HepG2 (cell line): Measurements from ENCODE around the gene FAAP100. TPM values are rescaled to one million over a fixed set of nuclear protein-coding genes. Genes with fewer than 3 reads are reported as not detected.

Experiments used
- ATAC-seq: fragments of 200-7000 bp; cut with Tn5 transposase; 3 replicates; pipeline ENCODE4 v1.9.1; 2020; ENCODE audit warnings: mild to moderate bottlenecking, moderate library complexity
- BruUV-seq: library from RNA; stranded (reverse); fragments of 400-500 nt; replicated peaks from 2 replicates; lab custom pipeline; 2021; lab: Mats Ljungman, UMichigan
- CTCF ChIA-PET: fragments of 300-600 bp; formaldehyde crosslinking; extraction: SDS; loops from one replicate; lab custom pipeline; 2021; ENCODE audit warnings: low total read pairs, inconsistent platforms, low intra/inter-chr PET ratio; lab: Yijun Ruan, JAX
- POLR2A ChIA-PET: fragments of 350-600 bp; sonication (Branson Sonifier 250); formaldehyde crosslinking; loops from one replicate; lab custom pipeline; 2020; ENCODE audit warnings: antibody characterized with exemption, inconsistent platforms; lab: Yijun Ruan, JAX
- DNase-seq: peaks from one replicate; pipeline ENCODE4 v3.0.0-alpha.2; 2015; ENCODE audit warnings: low spot score
- FAIRE-seq: peaks from 3 replicates; lab custom pipeline; 2011; peaks lifted over from hg19 to GRCh38; lab: Jason Lieb, UNC
- H2AFZ ChIP-seq: one replicate; pipeline ENCODE4 v1.6.1; 2011; ENCODE audit warnings: low read length, inconsistent platforms
- H3K27ac ChIP-seq: fragments of 300-600 bp; 3 replicates; pipeline ENCODE4 v1.8.0; 2011; ENCODE audit warnings: mixed run types, mild to moderate bottlenecking, mixed read lengths, low read length, inconsistent platforms; ENCODE audit not compliant: insufficient read depth; ENCODE audit errors: extremely low read length
- H3K27me3 ChIP-seq, 2 experiments: fragments of 200-600 bp in 1 of 2; 2 replicates in 1 of 2; 3 replicates in 1 of 2; pipeline versions ENCODE4 v1.6.0 to v1.8.0; 2011; ENCODE audit warnings: low read length in 2 of 2, mild to moderate bottlenecking in 2 of 2, moderate library complexity in 2 of 2, inconsistent platforms in 1 of 2; ENCODE audit not compliant: insufficient read depth in 2 of 2, control insufficient read depth in 1 of 2
- H3K36me3 ChIP-seq, 2 experiments: fragments of 200-600 bp in 1 of 2; replicated peaks in 1 of 2; 2 replicates in 1 of 2; 3 replicates in 1 of 2; pipeline versions ENCODE4 v1.5.1 to v1.8.0; 2011; ENCODE audit warnings: low read length in 2 of 2, inconsistent platforms in 1 of 2; ENCODE audit not compliant: insufficient read depth in 2 of 2, control insufficient read depth in 1 of 2
- H3K4me1 ChIP-seq: 2 replicates; pipeline ENCODE4 v1.5.1; 2012; ENCODE audit warnings: low read length, inconsistent platforms; ENCODE audit not compliant: insufficient read depth
- H3K4me2 ChIP-seq: 2 replicates; pipeline ENCODE4 v1.6.0; 2011; ENCODE audit warnings: low read depth, low read length, inconsistent platforms
- H3K4me3 ChIP-seq, 3 experiments: fragments of 200-600 bp in 1 of 3; sonication (generic), shearing (Covaris generic) in 1 of 3; replicated peaks in 1 of 3; 2 replicates each; pipeline ENCODE4 v1.5.1; 2011 to 2016; ENCODE audit warnings: low read length in 3 of 3, inconsistent platforms in 2 of 3, low read depth in 2 of 3, mild to moderate bottlenecking in 2 of 3, control low read depth in 1 of 3, mixed read lengths in 1 of 3; ENCODE audit not compliant: insufficient read depth in 1 of 3
- H3K79me2 ChIP-seq: one replicate; pipeline ENCODE4 v1.6.1; 2011; ENCODE audit warnings: low read length, inconsistent platforms; ENCODE audit not compliant: insufficient read depth
- H3K9ac ChIP-seq: 2 replicates; pipeline ENCODE4 v1.6.0; 2011; ENCODE audit warnings: mild to moderate bottlenecking, low read depth, low read length, inconsistent platforms; ENCODE audit not compliant: insufficient read depth
- H3K9me3 ChIP-seq: 2 replicates; pipeline ENCODE4 v1.5.1; 2012; ENCODE audit warnings: mild to moderate bottlenecking, low read length
- H4K20me1 ChIP-seq: 2 replicates; pipeline ENCODE4 v1.6.0; 2011; ENCODE audit warnings: inconsistent platforms, mild to moderate bottlenecking, low read length, moderate library complexity; ENCODE audit not compliant: insufficient read depth
- FOXK2 ChIP-seq: fragments of 450-650 bp; IDR thresholded peaks from 2 replicates; pipeline ENCODE4 v1.6.1; 2016
- GPBP1L1 ChIP-seq: sonication (generic); formaldehyde crosslinking; IDR thresholded peaks from 2 replicates; pipeline ENCODE4 v1.5.0; 2020; ENCODE audit warnings: mild to moderate bottlenecking, missing genetic modification reagents
- HDAC1 ChIP-seq: sonication (generic); formaldehyde crosslinking; IDR thresholded peaks from 2 replicates; pipeline ENCODE4 v1.5.1; 2020; ENCODE audit warnings: mild to moderate bottlenecking, missing genetic modification reagents
- NFE2L1 ChIP-seq: sonication (generic); formaldehyde crosslinking; IDR thresholded peaks from 2 replicates; pipeline ENCODE4 v1.4.0; 2020; ENCODE audit warnings: missing genetic modification reagents, mild to moderate bottlenecking, borderline replicate concordance
- NFYC ChIP-seq: IDR thresholded peaks from 2 replicates; pipeline ENCODE4 v1.6.1; 2016; ENCODE audit warnings: missing genetic modification reagents, missing compliant biosample characterization
- NONO ChIP-seq, 2 experiments: fragments of 450-650 bp in 1 of 2; sonication (generic) in 1 of 2; formaldehyde crosslinking in 1 of 2; IDR thresholded peaks in 1 of 2; conservative IDR thresholded peaks in 1 of 2; 2 replicates each; pipeline versions ENCODE4 v1.6.1 to v1.8.0; 2017 to 2022; ENCODE audit warnings: mild to moderate bottlenecking in 1 of 2, missing genetic modification reagents in 1 of 2, moderate library complexity in 1 of 2
- PHF8 ChIP-seq: sonication (generic); formaldehyde crosslinking; IDR thresholded peaks from 2 replicates; pipeline ENCODE4 v1.5.0; 2020; ENCODE audit warnings: missing genetic modification reagents
- RBM22 ChIP-seq: fragments of 200-400 bp; formaldehyde crosslinking; optimal IDR thresholded peaks from 2 replicates; pipeline ENCODE3; 2017; ENCODE audit warnings: mild to moderate bottlenecking, low read length, moderate library complexity
- SOX5 ChIP-seq: IDR thresholded peaks from 2 replicates; pipeline ENCODE4 v1.6.1; 2016; ENCODE audit warnings: borderline replicate concordance
- SRSF9 ChIP-seq: fragments of 200-400 bp; formaldehyde crosslinking; IDR thresholded peaks from 2 replicates; pipeline ENCODE4 v1.6.1; 2018; ENCODE audit warnings: borderline replicate concordance, mild to moderate bottlenecking, low read depth, low read length; ENCODE audit not compliant: insufficient read depth, poor library complexity, severe bottlenecking
- SYNCRIP ChIP-seq: fragments of 200-400 bp; formaldehyde crosslinking; IDR thresholded peaks from 2 replicates; pipeline ENCODE4 v1.6.1; 2018; ENCODE audit warnings: mild to moderate bottlenecking, low read depth, low read length; ENCODE audit not compliant: insufficient read depth
- TRIM22 ChIP-seq: fragments of 450-650 bp; IDR thresholded peaks from 2 replicates; pipeline ENCODE4 v1.6.1; 2017
- ZBTB34 ChIP-seq: sonication (generic); formaldehyde crosslinking; IDR thresholded peaks from 2 replicates; pipeline ENCODE4 v1.8.0; 2022; ENCODE audit warnings: mild to moderate bottlenecking, missing genetic modification reagents
- ZNF556 ChIP-seq: sonication (generic); formaldehyde crosslinking; IDR thresholded peaks from 2 replicates; pipeline ENCODE4 v1.4.0; 2020; ENCODE audit warnings: mild to moderate bottlenecking, missing genetic modification reagents, borderline replicate concordance
- WGBS: methylation state at CpG from one replicate; pipeline ENCODE4 v1.1.6; 2017; ENCODE audit warnings: low lambda C conversion rate; 5-methylcytosine and 5-hydroxymethylcytosine counted together
- in situ Hi-C: cut with HindIII; loops from 2 replicates; pipeline ENCODE4 v1.10.0; 2017; ENCODE audit warnings: low pct_unique_long_range_greater_than_20kb; ENCODE audit not compliant: extremely low pct_ligation_motif_present
- intact Hi-C: fragments of 100-400 bp; cut with micrococcal nuclease; formaldehyde crosslinking; loops from one replicate; pipeline ENCODE4 v1.10.0; 2022; ENCODE audit not compliant: unreplicated experiment
- polyA plus RNA-seq, 8 experiments: library from polyadenylated mRNA; depleted of rRNA in 3 of 8; stranded (reverse) in 7 of 8; unstranded in 1 of 8; fragments of >200 nt; fragmentation: Illumina TruSeq in 4 of 8; extraction: Trizol in 4 of 8; gene quantifications; 2 replicates each; pipeline versions ENCODE4 v1.2.1 to v1.2.3, GENCODE V29; 2011 to 2016; ENCODE audit warnings: low read depth in 4 of 8, missing spikeins in 1 of 8, mixed read lengths in 1 of 8; ENCODE audit not compliant: insufficient read depth in 1 of 8
- total RNA-seq, 5 experiments: library from RNA; depleted of rRNA; stranded (reverse); fragments of >200 nt; fragmentation: Illumina TruSeq; extraction: Trizol; gene quantifications; 2 replicates each; pipeline ENCODE4 v1.2.3, GENCODE V29; 2016; ENCODE audit warnings: low read depth in 1 of 5

The FAAP100 gene
- total and polyA plus RNA-seq, 2 of the 13 experiments (the other 11 are each of a cell fraction or from before 2014, with no cell fraction given) = 7.6 to 20.8 TPM

- intact Hi-C loops (no loop called here), in situ Hi-C loops (no loop called here)
- peaks cover 14% of the 10 kb centered on the region for H3K79me2 ChIP-seq
- FAIRE-seq (no peak), DNase-seq (no peak), ATAC-seq (no peak)
- H3K4me1 ChIP-seq = peaks cover 26% of the 10 kb centered on the region
- H4K20me1 ChIP-seq = no peaks in the 10 kb centered on the region; the same call in 1 of the 2 replicates
- BruUV-seq = no TSS peak
- H3K36me3 ChIP-seq = peaks cover 47 to 69% of the 10 kb centered on the region in 2 experiments
- no peaks in the 10 kb centered on the region for H3K9me3 ChIP-seq
- no peaks in the 10 kb centered on the region for H3K27me3 ChIP-seq
- no peak for TF ChIP-seq ZNF556 (CRISPR knock-in tag)
- TF ChIP-seq RBM22 = peak; percentile 35
- H3K4me2 ChIP-seq = no peak overlapping the region
- H2AFZ ChIP-seq = no peak overlapping the region
- H3K4me3 ChIP-seq = no peak overlapping the region
- H3K27ac ChIP-seq = no peak overlapping the region
- 96% methylated on average over 12 of the region's 12 CpGs for WGBS
- no peak overlapping the region for H3K9ac ChIP-seq
- POLR2A ChIA-PET = no interaction called here
- CTCF ChIA-PET = no interaction called here
Observed at GRCh38 chr17:81572563-81573168, 20.5 kb upstream of the FAAP100 start.

- H3K9me3 ChIP-seq = no peaks in the 10 kb centered on the region
- H3K36me3 ChIP-seq = peaks cover 57 to 85% of the 10 kb centered on the region in 2 experiments
- in situ Hi-C loops = no loop called here
- ChIA-PET CTCF (no interaction called here), POLR2A (interaction anchor here (1.2 kb wide), 1 partner anchor 18 kb away, joined by 3 read pairs; no protein-coding TSS in a partner anchor)
- 95% methylated on average over 11 of the region's 11 CpGs for WGBS
- peaks cover 11% of the 10 kb centered on the region for H3K79me2 ChIP-seq
- FAIRE-seq = no peak
- no peak overlapping the region for H3K27ac ChIP-seq
- H3K27me3 ChIP-seq = no peaks in the 10 kb centered on the region
- intact Hi-C loops = no loop called here
- H3K4me2 ChIP-seq = no peak overlapping the region
- H3K4me1 ChIP-seq = peaks cover 9% of the 10 kb centered on the region
- no peak for ATAC-seq
- no peak overlapping the region for H3K4me3 ChIP-seq
- no TSS peak for BruUV-seq
- H4K20me1 ChIP-seq = no peaks in the 10 kb centered on the region
- H3K9ac ChIP-seq = no peak overlapping the region
- DNase-seq = no peak
- H2AFZ ChIP-seq = no peak overlapping the region
- TF ChIP-seq GPBP1L1 (CRISPR knock-in tag) (no peak), NFYC (CRISPR knock-in tag) (no peak), NFE2L1 (CRISPR knock-in tag) (no peak), ZBTB34 (CRISPR knock-in tag) (no peak), HDAC1 (CRISPR knock-in tag) (no peak), FOXK2 (no peak), TRIM22 (no peak), PHF8 (no peak), NONO (IDR thresholded peaks at IDR 0.05) (no peak), NONO (CRISPR knock-in tag; conservative IDR thresholded peaks at IDR 0.05) (no peak), SRSF9 (no peak), SOX5 (CRISPR knock-in tag) (no peak), SYNCRIP (no peak)
Observed at GRCh38 chr17:81570964-81571363, 18.8 kb upstream of the FAAP100 start.
